ENCODE results near the gene NFE2L3.

DNA sequence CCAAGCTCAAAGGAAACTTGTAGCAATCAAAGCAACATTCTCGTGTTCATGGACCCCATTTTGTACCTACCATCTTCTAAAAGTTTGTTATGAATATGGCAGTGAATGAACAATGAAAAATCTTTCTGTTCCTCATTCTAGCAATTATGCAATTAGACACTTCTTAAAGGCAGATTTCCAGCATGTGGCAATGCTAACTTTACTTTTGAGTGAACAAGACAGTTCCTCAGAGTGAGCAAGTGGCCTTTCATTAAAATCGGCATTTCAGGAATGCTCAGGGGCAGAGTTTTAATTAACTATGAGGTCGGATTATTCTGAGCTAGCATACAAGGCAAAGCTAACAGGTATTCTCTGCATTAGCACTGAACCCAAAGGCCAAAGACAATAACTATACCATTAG, 48.4 kb upstream of the NFE2L3 start:
- no peak for TF ChIP-seq EZH2 (IDR thresholded peaks at IDR 0.05; ENCODE audit: low read length, unreplicated experiment)
- TF ChIP-seq, protein P1, sequence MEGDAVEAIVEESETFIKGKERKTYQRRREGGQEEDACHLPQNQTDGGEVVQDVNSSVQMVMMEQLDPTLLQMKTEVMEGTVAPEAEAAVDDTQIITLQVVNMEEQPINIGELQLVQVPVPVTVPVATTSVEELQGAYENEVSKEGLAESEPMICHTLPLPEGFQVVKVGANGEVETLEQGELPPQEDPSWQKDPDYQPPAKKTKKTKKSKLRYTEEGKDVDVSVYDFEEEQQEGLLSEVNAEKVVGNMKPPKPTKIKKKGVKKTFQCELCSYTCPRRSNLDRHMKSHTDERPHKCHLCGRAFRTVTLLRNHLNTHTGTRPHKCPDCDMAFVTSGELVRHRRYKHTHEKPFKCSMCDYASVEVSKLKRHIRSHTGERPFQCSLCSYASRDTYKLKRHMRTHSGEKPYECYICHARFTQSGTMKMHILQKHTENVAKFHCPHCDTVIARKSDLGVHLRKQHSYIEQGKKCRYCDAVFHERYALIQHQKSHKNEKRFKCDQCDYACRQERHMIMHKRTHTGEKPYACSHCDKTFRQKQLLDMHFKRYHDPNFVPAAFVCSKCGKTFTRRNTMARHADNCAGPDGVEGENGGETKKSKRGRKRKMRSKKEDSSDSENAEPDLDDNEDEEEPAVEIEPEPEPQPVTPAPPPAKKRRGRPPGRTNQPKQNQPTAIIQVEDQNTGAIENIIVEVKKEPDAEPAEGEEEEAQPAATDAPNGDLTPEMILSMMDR (conservative IDR thresholded peaks at IDR 0.05; ENCODE audit: low read depth, low read length), result no peak
